Immature natural killer cell (primary cell): ENCODE measurements around the gene RNF166. TPM values are rescaled to one million over a fixed set of nuclear protein-coding genes. Genes with fewer than 3 reads are reported as not detected.
"Not testable (repeated sequence)": the region's sequence is repeated elsewhere in the genome, so short reads cannot be mapped to it uniquely, and the experiment has no call there.

Experiments
- DNase-seq, 3 donors: peaks; one replicate each; pipeline ENCODE4 v3.0.0; 2022; ENCODE audit warnings: mixed read lengths in 1 of 3
- H3K27ac Mint-ChIP-seq, 6 donors: one replicate each; pipeline ENCODE4 v1.8.0; 2020; ENCODE audit warnings: mixed read lengths in 6 of 6, mild to moderate bottlenecking in 5 of 6, inconsistent platforms in 4 of 6, moderate library complexity in 3 of 6
- H3K27me3 Mint-ChIP-seq, 3 donors: one replicate each; pipeline ENCODE4 v1.8.0; 2020 to 2021; ENCODE audit warnings: low read depth in 3 of 3, mild to moderate bottlenecking in 3 of 3, mixed read lengths in 3 of 3, moderate library complexity in 3 of 3, inconsistent platforms in 1 of 3
- H3K36me3 Mint-ChIP-seq, 3 donors: one replicate each; pipeline ENCODE4 v1.8.0; 2020; ENCODE audit warnings: mixed read lengths in 3 of 3, inconsistent platforms in 2 of 3, mild to moderate bottlenecking in 2 of 3
- H3K4me1 Mint-ChIP-seq, 2 donors: one replicate each; pipeline ENCODE4 v1.8.0; 2020; ENCODE audit warnings: inconsistent platforms in 2 of 2, mild to moderate bottlenecking in 2 of 2, mixed read lengths in 2 of 2, moderate library complexity in 1 of 2
- H3K4me3 Mint-ChIP-seq, 5 donors: one replicate each; pipeline ENCODE4 v1.8.0; 2020; ENCODE audit warnings: mild to moderate bottlenecking in 5 of 5, mixed read lengths in 5 of 5, inconsistent platforms in 3 of 5, moderate library complexity in 3 of 5
- H3K9me3 Mint-ChIP-seq, 6 donors: one replicate each; pipeline ENCODE4 v1.8.0; 2020; ENCODE audit warnings: mild to moderate bottlenecking in 6 of 6, mixed read lengths in 6 of 6, inconsistent platforms in 4 of 6, moderate library complexity in 3 of 6
- polyA plus RNA-seq, 3 donors: library from polyadenylated mRNA; unstranded; fragments of 300-500 nt; fragmentation: Illumina TruSeq; gene quantifications; one replicate each; pipeline ENCODE4 v1.2.3, GENCODE V29; 2021

The RNF166 gene
- polyA plus RNA-seq, 3 donors from 2014 or later: 129 to 157 (median 141) TPM

DNA sequence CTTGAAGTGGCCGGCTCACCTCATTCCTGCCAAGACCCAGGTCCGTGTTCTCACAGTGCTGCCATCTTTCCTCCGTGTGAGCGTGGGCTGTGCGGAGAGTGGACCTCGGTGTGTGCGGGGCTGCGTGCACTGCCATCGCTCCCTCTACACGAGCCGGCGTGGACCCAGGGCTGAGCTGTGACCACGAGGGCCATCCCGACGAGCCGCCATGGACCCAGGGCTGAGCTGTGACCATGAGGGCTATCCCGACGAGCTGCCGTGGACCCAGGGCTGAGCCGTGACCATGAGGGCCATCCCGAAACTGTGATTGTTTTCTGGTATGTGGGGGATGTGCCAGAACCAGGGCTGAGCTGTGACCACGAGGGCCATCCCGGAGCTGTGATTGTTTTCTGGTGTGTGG, 34.4 kb downstream of the RNF166 start:
- Mint-ChIP-seq H3K27ac (no peak overlapping the region), H3K4me3 (no peak overlapping the region), H3K27me3 (peaks cover 0 to 4% (median 0%) of the 10 kb centered on the region in 3 donors), H3K4me1 (peaks cover 0 to 3% of the 10 kb centered on the region in 2 donors), H3K36me3 (peaks cover 0 to 6% (median 0%) of the 10 kb centered on the region in 3 donors), H3K9me3 (no peaks in the 10 kb centered on the region)
- no peak for DNase-seq

DNA sequence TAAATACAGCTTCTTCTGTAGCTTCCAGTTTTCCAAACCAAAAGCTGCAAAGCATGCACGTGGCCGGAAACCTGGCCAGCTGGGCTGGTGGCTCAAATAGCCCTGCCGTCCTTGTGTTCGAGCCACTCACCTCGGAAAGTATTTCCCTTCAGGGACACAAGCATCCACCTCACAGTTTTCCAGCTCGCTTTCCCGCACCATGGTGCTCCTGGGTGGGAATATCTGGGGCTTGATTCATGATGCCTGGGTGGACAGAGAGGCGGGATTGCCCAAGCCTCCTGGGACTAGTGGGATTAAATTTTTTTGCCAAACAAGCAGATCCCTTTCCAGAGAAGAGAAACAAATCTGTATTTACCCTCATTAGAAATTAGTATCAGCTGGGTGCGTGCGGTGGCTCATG, 36.2 kb downstream of the RNF166 start:
- no peak overlapping the region for H3K4me3 Mint-ChIP-seq
- no peak overlapping the region for H3K27ac Mint-ChIP-seq
- no peaks in the 10 kb centered on the region for H3K9me3 Mint-ChIP-seq
- peaks cover 0 to 5% of the 10 kb centered on the region in 2 donors for H3K4me1 Mint-ChIP-seq
- H3K27me3 Mint-ChIP-seq: peaks cover 0 to 4% (median 0%) of the 10 kb centered on the region in 3 donors
- H3K36me3 Mint-ChIP-seq: peaks cover 0 to 6% (median 0%) of the 10 kb centered on the region in 3 donors
- no peak for DNase-seq

DNA sequence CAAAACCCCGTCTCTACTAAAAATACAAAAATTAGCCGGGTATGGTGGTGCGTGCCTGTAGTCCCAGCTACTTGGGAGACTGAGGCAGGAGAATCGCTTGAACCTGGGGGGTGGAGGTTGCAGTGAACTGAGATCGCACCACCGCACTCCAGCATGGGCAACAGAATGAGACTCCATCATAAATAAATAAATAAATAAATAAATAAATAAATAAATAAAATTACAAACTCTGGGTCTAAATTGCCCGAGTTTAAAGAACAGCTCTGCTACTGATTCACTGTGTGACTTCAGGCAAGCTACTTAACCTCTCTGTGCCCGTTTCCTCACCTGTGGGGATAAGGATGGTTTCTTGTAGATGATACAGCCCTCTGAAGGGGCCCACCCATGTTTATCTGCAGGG, 36.7 kb downstream of the RNF166 start:
- DNase-seq, H3K4me1 Mint-ChIP-seq, H3K9me3 Mint-ChIP-seq, H3K4me3 Mint-ChIP-seq, H3K27me3 Mint-ChIP-seq, H3K27ac Mint-ChIP-seq, H3K36me3 Mint-ChIP-seq: not testable (repeated sequence)

DNA sequence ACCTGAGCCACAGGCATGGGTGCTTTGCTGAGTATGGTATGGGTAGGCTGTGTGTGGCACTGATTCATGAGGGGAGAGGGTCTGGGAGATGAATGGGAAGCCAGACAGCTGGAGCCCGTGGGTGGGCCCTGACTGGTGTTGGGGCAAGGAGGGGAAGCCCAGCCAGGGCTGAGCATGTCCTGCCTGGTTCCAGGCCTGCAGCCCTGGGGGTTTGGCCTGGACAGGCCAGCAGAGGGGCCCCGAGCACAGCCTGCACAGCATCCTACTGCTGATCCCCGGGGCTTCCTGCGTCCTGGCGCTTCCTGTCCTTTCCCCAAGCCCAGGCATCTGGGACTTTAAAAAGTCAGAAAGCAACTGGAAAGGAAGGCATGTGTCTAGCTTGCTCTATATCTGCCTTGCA, 38.7 kb downstream of the RNF166 start:
- H3K27ac Mint-ChIP-seq: peak overlapping the region in 3 of 6 donors; percentile 17 to 84 (median 81)
- no peak for DNase-seq
- H3K36me3 Mint-ChIP-seq: peaks cover 0 to 3% (median 0%) of the 10 kb centered on the region in 3 donors
- no peak overlapping the region for H3K4me3 Mint-ChIP-seq
- peaks cover 3 to 9% (median 5%) of the 10 kb centered on the region in 3 donors for H3K27me3 Mint-ChIP-seq
- no peaks in the 10 kb centered on the region for H3K9me3 Mint-ChIP-seq
- peaks cover 0 to 15% of the 10 kb centered on the region in 2 donors for H3K4me1 Mint-ChIP-seq

DNA sequence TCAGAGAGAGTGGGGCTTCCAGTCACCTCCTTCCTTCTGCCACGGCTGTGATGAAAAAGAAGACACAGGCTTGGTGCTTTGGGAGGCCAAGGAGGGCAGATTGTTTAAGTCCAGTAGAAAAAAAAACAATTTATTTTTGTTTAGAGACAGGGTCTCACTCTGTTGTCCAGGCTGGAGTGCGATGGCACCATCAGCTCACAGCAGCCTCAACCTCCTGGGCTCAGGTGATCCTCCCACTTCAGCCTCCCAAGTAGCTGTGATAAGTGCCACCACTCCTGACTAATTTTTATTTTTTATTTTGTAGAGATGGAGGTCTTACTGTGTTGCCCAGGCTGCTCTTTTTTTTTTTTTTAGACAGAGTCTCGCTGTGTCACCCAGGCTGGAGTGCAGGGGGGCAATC, 40.6 kb downstream of the RNF166 start:
- peaks cover 0 to 3% (median 0%) of the 10 kb centered on the region in 3 donors for H3K36me3 Mint-ChIP-seq
- H3K27me3 Mint-ChIP-seq: peaks cover 3 to 13% (median 8%) of the 10 kb centered on the region in 3 donors
- H3K9me3 Mint-ChIP-seq: no peaks in the 10 kb centered on the region
- no peak overlapping the region for H3K27ac Mint-ChIP-seq
- peaks cover 15 to 27% of the 10 kb centered on the region in 2 donors for H3K4me1 Mint-ChIP-seq
- DNase-seq: no peak
- peak overlapping the region in 1 of 5 donors; percentile 12 for H3K4me3 Mint-ChIP-seq

DNA sequence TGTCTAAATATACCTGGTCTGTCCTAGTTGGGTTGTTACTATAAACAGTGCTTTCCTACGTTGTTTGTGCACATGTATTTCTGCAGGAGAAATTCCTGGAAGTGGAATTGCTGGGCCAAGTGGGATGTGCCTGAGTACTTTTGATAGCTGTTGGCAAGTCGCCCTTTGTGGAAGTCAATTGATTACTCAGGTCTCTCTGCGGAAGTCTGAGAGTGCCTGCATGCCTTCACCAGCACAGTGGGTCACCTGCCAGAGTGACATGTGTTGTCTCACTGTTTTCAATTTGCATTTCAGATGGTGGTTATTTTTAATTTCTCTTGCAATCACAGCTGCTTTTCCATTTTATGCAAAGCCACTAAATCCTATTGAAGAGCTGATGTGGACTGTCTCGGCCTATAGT, 41.1 kb downstream of the RNF166 start:
- Mint-ChIP-seq H3K27ac (peak overlapping the region in 4 of 6 donors; percentile 40 to 78 (median 50)), H3K36me3 (peaks cover 0 to 3% (median 0%) of the 10 kb centered on the region in 3 donors), H3K9me3 (no peaks in the 10 kb centered on the region), H3K4me3 (peak overlapping the region; percentile 50 to 76 (median 54)), H3K4me1 (peaks cover 15 to 27% of the 10 kb centered on the region in 2 donors), H3K27me3 (peaks cover 3 to 13% (median 8%) of the 10 kb centered on the region in 3 donors)
- no peak for DNase-seq

DNA sequence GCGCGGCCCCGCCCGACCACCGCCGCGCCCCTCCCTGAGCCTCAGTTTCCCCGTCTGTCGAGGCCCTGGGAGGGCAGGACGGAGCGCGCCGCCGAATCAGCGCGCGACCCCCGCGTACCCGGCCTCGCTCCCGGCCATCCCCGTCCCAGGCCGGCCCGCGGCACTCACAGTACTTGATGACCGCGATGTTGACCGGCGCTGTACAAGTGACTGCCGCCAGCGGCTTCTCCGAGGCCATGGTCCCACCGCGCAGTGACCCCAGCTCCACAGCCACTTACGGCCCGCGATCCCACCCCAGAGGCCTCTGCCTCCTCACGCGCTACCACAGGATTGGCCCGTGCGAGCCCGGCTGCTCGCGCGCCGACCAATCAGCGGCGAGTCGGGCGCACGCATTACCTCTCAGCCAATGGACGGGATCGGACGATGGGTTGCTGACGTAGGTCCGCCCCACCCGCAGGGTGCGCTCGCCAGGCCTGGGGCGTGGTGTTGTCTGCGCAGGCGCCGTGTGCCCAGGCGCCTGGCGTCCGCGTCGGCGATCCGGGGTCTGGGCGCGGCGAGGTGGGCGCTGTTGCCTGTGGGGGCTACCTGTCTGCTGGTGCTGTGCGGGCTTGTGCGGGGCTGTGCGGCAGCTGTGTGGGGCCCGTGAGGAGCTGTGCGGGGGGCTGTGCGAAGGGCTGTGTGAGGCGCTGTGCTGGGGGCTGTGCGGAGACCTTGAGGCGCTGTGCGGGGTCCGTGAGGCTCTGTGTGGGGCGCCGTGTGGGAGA, 43.2 kb downstream of the RNF166 start, which contains the start of gene MVD:
MVD (minus strand) TSS at position 249 of the 764 bp plus-strand sequence; CDS start at position 238, 11 bp downstream.
- Mint-ChIP-seq H3K4me1 (peaks cover 15 to 27% of the 10 kb centered on the region in 2 donors), H3K27ac (peak within 1 kb of the TSS; percentile 85 to 97 (median 94))

DNA sequence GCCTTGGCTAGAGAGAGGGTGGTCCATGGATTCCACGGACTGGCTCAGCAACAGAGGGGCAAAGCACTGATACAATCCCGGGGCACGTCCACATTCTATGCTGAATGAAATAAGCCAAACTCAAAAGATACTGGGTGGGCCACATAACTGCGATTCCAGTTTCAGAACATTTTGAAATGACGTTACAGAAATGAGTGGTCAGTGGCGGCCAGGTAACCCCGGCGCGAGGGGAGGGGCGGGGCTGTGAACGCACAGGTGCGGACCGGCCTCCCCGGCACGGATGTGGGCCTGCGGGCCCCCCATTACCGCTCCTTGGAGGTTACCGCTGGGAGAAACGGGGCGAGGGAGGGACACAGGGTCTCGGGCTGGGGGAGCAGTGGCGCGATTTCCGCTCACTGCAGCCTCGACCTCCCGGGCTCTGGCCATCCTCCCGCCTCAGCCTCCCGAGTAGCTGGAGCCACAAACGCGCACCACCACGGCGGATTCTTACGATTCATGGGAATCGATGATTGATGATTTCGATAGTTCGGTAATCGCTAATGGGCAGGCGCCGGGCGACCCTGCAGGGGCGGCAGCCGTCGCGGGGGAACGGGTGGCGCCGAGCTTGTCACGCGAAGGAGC, 43.9 kb downstream of the RNF166 start:
- no peak for DNase-seq
- Mint-ChIP-seq H3K27ac (peak overlapping the region; percentile 75 to 97 (median 92)), H3K36me3 (peaks cover 0 to 2% (median 0%) of the 10 kb centered on the region in 3 donors), H3K9me3 (no peaks in the 10 kb centered on the region), H3K4me1 (peaks cover 15 to 27% of the 10 kb centered on the region in 2 donors), H3K27me3 (peaks cover 3 to 18% (median 9%) of the 10 kb centered on the region in 3 donors), H3K4me3 (peak overlapping the region; percentile 82 to 94 (median 89))

More for the DNA sequence above, 43.2 kb downstream of the RNF166 start, which contains the start of gene MVD:
- peaks cover 3 to 18% (median 9%) of the 10 kb centered on the region in 3 donors for H3K27me3 Mint-ChIP-seq
- peaks cover 0 to 3% (median 0%) of the 10 kb centered on the region in 3 donors for H3K36me3 Mint-ChIP-seq
- H3K9me3 Mint-ChIP-seq: no peaks in the 10 kb centered on the region
- DNase-seq: peak; percentile 96 to 97 (median 96)
- H3K4me3 Mint-ChIP-seq: peak within 1 kb of the TSS; percentile 93 to 97 (median 94)

DNA sequence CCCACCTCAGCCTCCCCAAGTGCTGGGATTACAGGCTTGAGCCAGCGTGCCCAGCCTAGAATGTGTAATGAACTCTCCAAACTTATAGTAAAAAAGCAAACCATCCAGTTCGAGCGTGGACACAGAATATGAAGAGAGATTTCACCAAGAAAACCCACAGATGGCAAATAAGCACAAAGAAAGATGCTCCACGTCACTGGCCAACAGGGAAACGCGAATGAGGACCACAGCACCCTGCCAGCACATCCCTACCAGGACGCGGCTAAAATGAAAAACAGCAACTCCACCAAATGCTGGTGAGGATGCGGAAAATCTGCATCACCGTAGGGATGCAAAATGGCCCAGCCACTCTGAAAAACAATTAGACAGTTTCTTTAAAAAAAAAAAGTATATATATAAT, 44.7 kb downstream of the RNF166 start:
- Mint-ChIP-seq H3K9me3 (no peaks in the 10 kb centered on the region), H3K27ac (peak overlapping the region; percentile 12 to 96 (median 82)), H3K36me3 (no peaks in the 10 kb centered on the region), H3K4me3 (peak overlapping the region; percentile 57 to 93 (median 85)), H3K4me1 (peaks cover 15 to 26% of the 10 kb centered on the region in 2 donors), H3K27me3 (peaks cover 3 to 18% (median 9%) of the 10 kb centered on the region in 3 donors)
- no peak for DNase-seq

DNA sequence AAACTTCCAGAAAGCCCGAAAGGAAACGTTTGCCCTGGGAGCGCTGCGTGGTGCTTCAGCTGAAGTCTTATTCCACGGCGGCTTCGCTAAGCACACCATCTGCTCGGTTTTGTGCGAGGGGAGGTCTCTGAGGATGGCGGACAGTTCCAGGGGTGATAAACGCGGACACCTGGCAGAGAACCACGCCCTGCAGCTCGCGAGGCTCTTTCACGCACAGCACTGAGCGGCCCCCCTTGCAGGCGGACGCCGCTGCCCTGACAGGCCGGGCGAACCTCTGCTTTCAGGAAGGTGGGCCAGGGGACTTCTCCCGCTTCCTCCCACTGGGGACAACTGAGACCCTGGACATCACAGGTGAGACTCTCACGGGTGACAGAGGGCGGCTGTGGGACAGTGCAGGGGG, 47.0 kb downstream of the RNF166 start:
- H3K9me3 Mint-ChIP-seq: no peaks in the 10 kb centered on the region
- H3K27me3 Mint-ChIP-seq: peaks cover 14 to 32% (median 15%) of the 10 kb centered on the region in 3 donors
- peaks cover 26 to 34% of the 10 kb centered on the region in 2 donors for H3K4me1 Mint-ChIP-seq
- no peak overlapping the region for H3K4me3 Mint-ChIP-seq
- DNase-seq: no peak
- H3K27ac Mint-ChIP-seq: peak overlapping the region in 1 of 6 donors; percentile 32
- H3K36me3 Mint-ChIP-seq: peaks cover 0 to 4% (median under 1%) of the 10 kb centered on the region in 3 donors

DNA sequence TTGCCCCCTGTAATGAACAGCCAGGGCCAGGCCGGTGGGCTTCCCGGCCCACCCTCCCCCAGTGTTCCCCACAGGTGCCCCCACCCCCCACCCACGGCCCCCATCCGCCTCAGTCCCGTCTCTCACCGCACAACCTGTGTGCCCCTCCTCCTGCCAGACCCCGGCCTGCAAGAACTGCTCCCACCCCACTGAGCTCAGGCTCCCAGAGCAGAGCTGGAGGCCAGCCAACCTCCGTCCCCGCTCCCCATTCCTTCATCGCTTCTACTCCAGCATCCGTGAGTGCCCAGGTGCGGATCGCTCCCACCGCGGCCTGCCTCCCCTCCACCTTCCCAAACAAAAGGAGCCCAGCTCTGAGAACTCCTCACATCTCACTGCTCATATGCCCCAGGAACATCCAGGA, 47.5 kb downstream of the RNF166 start:
- H3K36me3 Mint-ChIP-seq: peaks cover 0 to 8% (median 5%) of the 10 kb centered on the region in 3 donors
- H3K4me1 Mint-ChIP-seq: peaks cover 30 to 36% of the 10 kb centered on the region in 2 donors
- peak overlapping the region in 1 of 6 donors; percentile 32 for H3K27ac Mint-ChIP-seq
- peaks cover 19 to 36% (median 19%) of the 10 kb centered on the region in 3 donors for H3K27me3 Mint-ChIP-seq
- no peak overlapping the region for H3K4me3 Mint-ChIP-seq
- no peaks in the 10 kb centered on the region for H3K9me3 Mint-ChIP-seq
- DNase-seq: no peak

DNA sequence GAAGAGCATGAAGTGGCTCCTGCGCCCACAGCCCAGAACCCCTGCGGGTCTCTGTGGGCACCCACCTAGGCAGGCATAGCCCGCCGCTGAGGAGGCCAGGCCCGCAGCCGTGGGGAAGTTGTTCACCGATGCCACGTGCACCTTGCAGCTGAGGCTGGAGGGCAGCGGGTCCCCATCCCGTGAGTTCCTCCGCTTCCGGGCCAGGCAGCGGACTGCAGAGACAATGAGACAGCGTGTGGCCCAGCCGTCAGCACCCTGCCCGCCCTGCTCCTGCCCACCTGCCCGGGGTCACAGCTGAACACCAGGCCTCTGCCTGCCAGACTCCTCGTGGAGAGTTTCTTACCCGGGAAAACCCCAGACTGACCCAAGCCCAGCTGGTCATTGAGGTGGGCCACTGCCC, 48.8 kb downstream of the RNF166 start:
- no peaks in the 10 kb centered on the region for H3K9me3 Mint-ChIP-seq
- H3K27me3 Mint-ChIP-seq: peaks cover 20 to 35% (median 21%) of the 10 kb centered on the region in 3 donors
- peaks cover 0 to 9% (median 6%) of the 10 kb centered on the region in 3 donors for H3K36me3 Mint-ChIP-seq
- no peak for DNase-seq
- no peak overlapping the region for H3K4me3 Mint-ChIP-seq
- peaks cover 39 to 40% of the 10 kb centered on the region in 2 donors for H3K4me1 Mint-ChIP-seq
- H3K27ac Mint-ChIP-seq: no peak overlapping the region

DNA sequence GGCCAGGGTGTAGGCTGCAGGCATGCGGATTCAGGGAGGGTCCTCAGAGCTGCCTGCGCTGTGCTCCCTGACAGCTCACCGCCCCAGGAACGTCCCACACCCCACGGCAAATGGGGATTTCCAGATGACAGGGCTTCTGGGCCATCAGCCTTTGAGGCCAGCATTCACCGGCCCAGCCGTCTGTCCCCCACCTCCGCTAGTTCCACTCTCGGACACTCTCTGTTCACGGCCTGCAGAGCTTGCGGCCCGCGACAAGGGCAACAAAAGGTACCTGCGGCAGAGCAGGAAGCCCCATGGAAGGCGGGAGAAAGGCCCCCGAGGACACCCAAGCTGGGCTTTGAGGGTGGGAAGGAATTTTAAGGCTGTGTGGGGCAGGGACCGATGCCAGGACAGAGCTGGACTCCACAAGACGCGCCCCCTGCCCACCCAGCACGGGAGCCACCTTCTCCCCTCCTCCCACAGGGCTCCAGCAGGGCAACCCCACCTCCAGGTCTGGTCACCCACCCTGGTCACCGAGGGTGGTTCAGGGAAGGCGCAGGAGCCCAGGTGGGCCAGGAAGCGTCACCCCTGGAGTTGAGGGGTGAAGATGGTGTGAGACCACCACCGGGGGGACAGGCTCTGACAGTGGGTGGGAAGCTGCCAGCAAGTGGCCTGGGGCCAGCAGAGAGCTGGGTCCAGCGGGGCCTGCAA, 49.8 kb downstream of the RNF166 start:
- DNase-seq: no peak
- H3K27ac Mint-ChIP-seq: peak overlapping the region in 1 of 6 donors; percentile 48
- peaks cover 33 to 41% of the 10 kb centered on the region in 2 donors for H3K4me1 Mint-ChIP-seq
- no peak overlapping the region for H3K4me3 Mint-ChIP-seq
- H3K36me3 Mint-ChIP-seq: peaks cover 0 to 9% (median 6%) of the 10 kb centered on the region in 3 donors
- H3K9me3 Mint-ChIP-seq: no peaks in the 10 kb centered on the region
- H3K27me3 Mint-ChIP-seq: peaks cover 20 to 35% (median 21%) of the 10 kb centered on the region in 3 donors
